ENCODE data around the gene ABCA5. TPM values are rescaled to one million over a fixed set of nuclear protein-coding genes. Genes with fewer than 3 reads are reported as not detected.

ABCA5 gene
- total and polyA plus RNA-seq, 2 donors (not counting 3 experiments of a cell fraction or from before 2014, with no cell fraction given), result 9.3 to 23.2 TPM

DNA sequence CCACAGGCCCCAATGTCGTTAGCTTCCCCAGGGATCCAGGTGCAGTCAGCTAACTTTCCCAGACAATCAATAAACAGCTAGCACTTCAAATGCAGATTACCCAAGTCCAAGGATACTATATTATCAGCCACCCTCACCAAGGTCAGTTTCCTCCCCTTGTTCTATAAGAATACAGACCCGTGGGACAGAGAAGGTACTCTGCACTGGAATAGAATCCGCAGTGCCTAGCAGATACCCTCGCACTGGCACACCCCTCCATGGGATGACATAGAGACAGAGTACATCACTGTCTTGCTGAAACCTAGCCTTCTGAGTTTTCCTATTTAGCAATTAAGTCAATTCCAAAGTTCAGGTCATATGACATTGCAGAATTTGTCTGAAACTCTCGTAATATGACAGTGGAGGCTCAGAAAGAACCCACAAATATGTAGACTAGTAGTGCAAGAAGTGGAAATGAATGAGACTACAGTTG, 58.4 kb downstream of the ABCA5 start:
- Histone ChIP-seq H3K4me1 (ENCODE audit: control insufficient read depth, extremely low read depth, insufficient read depth, low read length) (peaks cover 29% of the 10 kb centered on the region), H3K4me2 (ENCODE audit: insufficient read depth, low read length) (no peak overlapping the region), H3K79me2 (ENCODE audit: control insufficient read depth, insufficient read depth, low read length) (no peaks in the 10 kb centered on the region), H3K27ac (ENCODE audit: insufficient read depth, low read depth, low read length) (peak overlapping the region; percentile 86), H3K9me3 (replicated peaks; ENCODE audit: control insufficient read depth, insufficient read depth, low read length) (no peaks in the 10 kb centered on the region), H3K36me3 (ENCODE audit: control insufficient read depth in 2 of 2, extremely low read depth in 1 of 2, insufficient read depth in 2 of 2, low read length in 2 of 2) (no peaks in the 10 kb centered on the region), H4K20me1 (replicated peaks; ENCODE audit: control insufficient read depth, extremely low read depth, insufficient read depth, low read length) (no peaks in the 10 kb centered on the region), H2AFZ (ENCODE audit: low read depth, low read length) (no peak overlapping the region), H3K27me3 (ENCODE audit: control insufficient read depth in 2 of 2, insufficient read depth in 2 of 2, low read length in 2 of 2) (no peaks in the 10 kb centered on the region), H3K9me1 (replicated peaks; ENCODE audit: control insufficient read depth, extremely low read depth, insufficient read depth, low read length) (no peaks in the 10 kb centered on the region), H3K9ac (replicated peaks; ENCODE audit: extremely low read depth, insufficient read depth, low read length) (no peak overlapping the region), H3K4me3 (replicated peaks in 1 of 3; ENCODE audit: insufficient read depth in 1 of 3, low read depth in 1 of 3, low read length in 3 of 3) (no peak overlapping the region)
- intact Hi-C loops (cut with micrococcal nuclease), result loop anchor here (1.0 to 5.0 kb wide), 3 partner anchors 58 to 1294 kb away; partner anchors contain the start of gene ABCA5
- no TSS peak for BruUV-seq (replicated peaks)
- ChIA-PET POLR2A (no interaction called here), CTCF (interaction anchor here (1.5 kb wide), 1 partner anchor 497 kb away, joined by 3 read pairs; no protein-coding TSS in a partner anchor)
- DNase-seq (ENCODE audit: low read depth, low spot score) (no peak), FAIRE-seq (no peak)
- TF ChIP-seq POLR2A (IDR thresholded peaks at IDR 0.05; ENCODE audit: low read depth, low read length) (no peak), EZH2 (IDR thresholded peaks at IDR 0.05; ENCODE audit: borderline replicate concordance, low read depth, low read length, severe bottlenecking) (no peak), MYC (IDR thresholded peaks at IDR 0.05; ENCODE audit: low read depth, low read length) (no peak), GATA2 (IDR thresholded peaks at IDR 0.05; ENCODE audit: insufficient read depth, insufficient read length, low read depth, low read length) (no peak), FOS (IDR thresholded peaks at IDR 0.05; ENCODE audit: borderline replicate concordance, insufficient read depth, low read length) (no peak), POLR2AphosphoS5 (IDR thresholded peaks at IDR 0.05; ENCODE audit: insufficient read depth, low read depth, low read length) (no peak), CTCF (IDR thresholded peaks at IDR 0.05; ENCODE audit: extremely low read depth in 1 of 2, insufficient read depth in 1 of 2, low read depth in 1 of 2, low read length in 2 of 2) (no peak), MAX (IDR thresholded peaks at IDR 0.05; ENCODE audit: insufficient read depth, insufficient read length) (no peak), JUN (IDR thresholded peaks at IDR 0.05; ENCODE audit: borderline replicate concordance, insufficient read depth, insufficient read length, low read depth) (no peak)
- dilution Hi-C loops (cut with MboI; ENCODE audit: extremely low pct_ligation_motif_present, low sequenced_read_pairs), result no loop called here
